Measurements from ENCODE around the gene ACKR3.

Gene ACKR3

GRCh38 chr2:236600158-236600557 lies 30.5 kb downstream of the ACKR3 start:
- H3K79me2 ChIP-seq (ENCODE audit: control insufficient read depth, insufficient read depth, low read length): no peaks in the 10 kb centered on the region
- no peak overlapping the region for H3K4ac ChIP-seq (ENCODE audit: low read depth, low read length)
- H3K27me3 ChIP-seq (ENCODE audit: insufficient read depth, low read length, poor library complexity): no peaks in the 10 kb centered on the region
- H2BK15ac ChIP-seq (replicated peaks; ENCODE audit: low read depth): no peak overlapping the region
- no peak overlapping the region for H3K4me2 ChIP-seq (ENCODE audit: low read length)
- H3K9ac ChIP-seq (ENCODE audit: low read length): no peak overlapping the region
- no peak overlapping the region for H3K23ac ChIP-seq (ENCODE audit: low read length)
- H2BK5ac ChIP-seq (ENCODE audit: low read length): no peak overlapping the region
- H2BK120ac ChIP-seq (ENCODE audit: low read depth, low read length): no peak overlapping the region
- no peaks in the 10 kb centered on the region for H3K36me3 ChIP-seq (ENCODE audit: control insufficient read depth, insufficient read depth, low read length)
- no peak overlapping the region for H3K56ac ChIP-seq (ENCODE audit: low read length)
- no CpG with 5 or more reads among the region's 7 CpGs for WGBS (ENCODE audit: extremely low coverage, insufficient coverage, low lambda C conversion rate)
- H4K8ac ChIP-seq (ENCODE audit: low read depth, low read length): no peak overlapping the region
- no peak overlapping the region for H3K18ac ChIP-seq (ENCODE audit: low read length)
- H3K27ac ChIP-seq (ENCODE audit: low read depth, low read length): no peak overlapping the region
- no peak overlapping the region for H3K4me3 ChIP-seq (ENCODE audit: low read length)
- no peak for DNase-seq
- H3K4me1 ChIP-seq (ENCODE audit: control insufficient read depth, low read depth, low read length): no peaks in the 10 kb centered on the region
- no peak overlapping the region for H4K5ac ChIP-seq (ENCODE audit: low read length)
- H3K79me1 ChIP-seq (ENCODE audit: low read length): no peaks in the 10 kb centered on the region
- no peak overlapping the region for H2AK5ac ChIP-seq (ENCODE audit: low read length)

- no peaks in the 10 kb centered on the region for H3K27me3 ChIP-seq (ENCODE audit: insufficient read depth, low read length, poor library complexity)
- no peaks in the 10 kb centered on the region for H3K79me1 ChIP-seq (ENCODE audit: low read length)
- H3K4me2 ChIP-seq (ENCODE audit: low read length): no peak overlapping the region
- WGBS (ENCODE audit: extremely low coverage, insufficient coverage, low lambda C conversion rate): no CpG with 5 or more reads among the region's 9 CpGs
- no peak overlapping the region for H4K8ac ChIP-seq (ENCODE audit: low read depth, low read length)
- H2BK120ac ChIP-seq (ENCODE audit: low read depth, low read length): no peak overlapping the region
- no peak overlapping the region for H3K27ac ChIP-seq (ENCODE audit: low read depth, low read length)
- H3K4me1 ChIP-seq (ENCODE audit: control insufficient read depth, low read depth, low read length): no peaks in the 10 kb centered on the region
- H3K4me3 ChIP-seq (ENCODE audit: low read length): no peak overlapping the region
- H3K18ac ChIP-seq (ENCODE audit: low read length): no peak overlapping the region
- no peaks in the 10 kb centered on the region for H3K79me2 ChIP-seq (ENCODE audit: control insufficient read depth, insufficient read depth, low read length)
- no peak overlapping the region for H3K9ac ChIP-seq (ENCODE audit: low read length)
- no peak overlapping the region for H3K56ac ChIP-seq (ENCODE audit: low read length)
- H2AK5ac ChIP-seq (ENCODE audit: low read length): no peak overlapping the region
- no peak overlapping the region for H2BK5ac ChIP-seq (ENCODE audit: low read length)
- no peak for DNase-seq
- H3K36me3 ChIP-seq (ENCODE audit: control insufficient read depth, insufficient read depth, low read length): no peaks in the 10 kb centered on the region
- H2BK15ac ChIP-seq (replicated peaks; ENCODE audit: low read depth): no peak overlapping the region
- no peak overlapping the region for H3K23ac ChIP-seq (ENCODE audit: low read length)
- H3K4ac ChIP-seq (ENCODE audit: low read depth, low read length): no peak overlapping the region
- no peak overlapping the region for H4K5ac ChIP-seq (ENCODE audit: low read length)
These were observed 31.3 kb downstream of the ACKR3 start for GRCh38 chr2:236600892-236601291.

DNA sequence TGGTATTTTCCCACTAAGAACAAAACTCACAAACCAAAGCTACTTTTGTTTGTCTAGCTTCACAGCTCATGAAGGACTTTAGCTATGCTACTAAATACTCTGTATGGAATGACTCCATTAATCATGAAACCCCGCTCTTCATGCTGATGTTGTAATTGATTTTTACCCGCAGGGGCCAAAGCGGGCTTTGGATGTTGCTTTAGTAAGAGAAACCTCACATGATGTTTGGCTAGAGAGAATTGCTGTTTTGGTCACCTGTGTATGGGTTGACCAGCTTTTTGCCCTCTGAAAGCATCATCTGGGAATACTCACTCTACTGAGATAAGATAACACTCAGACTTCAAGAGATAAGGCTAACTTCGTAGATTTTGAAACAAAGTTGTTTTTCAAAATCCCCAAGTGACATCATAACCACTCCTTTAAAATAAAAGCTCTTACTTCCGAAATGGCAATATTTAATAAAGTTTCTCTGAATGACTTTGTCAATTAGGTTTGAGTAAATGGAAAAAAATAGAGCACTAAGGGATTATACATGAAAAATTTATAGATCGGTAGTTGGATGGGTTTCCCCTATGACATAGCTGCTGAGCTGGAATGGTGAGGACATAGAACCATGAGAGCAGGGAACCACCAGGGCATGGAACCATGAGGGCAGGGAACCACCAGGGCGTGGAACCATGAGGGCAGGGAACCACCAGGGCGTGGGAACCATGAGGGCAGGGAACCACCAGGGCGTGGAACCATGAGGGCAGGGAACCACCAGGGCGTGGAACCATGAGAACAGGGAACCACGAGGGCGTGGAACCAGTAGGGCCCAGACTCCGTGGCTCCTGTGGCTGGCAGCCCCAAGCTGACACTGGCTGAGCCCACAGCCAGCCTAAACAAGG lies 31.9 kb downstream of the ACKR3 start:
- no peak overlapping the region for H2AK5ac ChIP-seq (ENCODE audit: low read length)
- H4K8ac ChIP-seq (ENCODE audit: low read depth, low read length): no peak overlapping the region
- no peak overlapping the region for H2BK15ac ChIP-seq (replicated peaks; ENCODE audit: low read depth)
- H4K5ac ChIP-seq (ENCODE audit: low read length): no peak overlapping the region
- no peak overlapping the region for H3K4ac ChIP-seq (ENCODE audit: low read depth, low read length)
- H3K79me2 ChIP-seq (ENCODE audit: control insufficient read depth, insufficient read depth, low read length): no peaks in the 10 kb centered on the region
- no peak overlapping the region for H2BK5ac ChIP-seq (ENCODE audit: low read length)
- H3K56ac ChIP-seq (ENCODE audit: low read length): no peak overlapping the region
- H2BK120ac ChIP-seq (ENCODE audit: low read depth, low read length): no peak overlapping the region
- H3K79me1 ChIP-seq (ENCODE audit: low read length): no peaks in the 10 kb centered on the region
- H3K9ac ChIP-seq (ENCODE audit: low read length): no peak overlapping the region
- H3K4me2 ChIP-seq (ENCODE audit: low read length): no peak overlapping the region
- no peaks in the 10 kb centered on the region for H3K4me1 ChIP-seq (ENCODE audit: control insufficient read depth, low read depth, low read length)
- H3K4me3 ChIP-seq (ENCODE audit: low read length): no peak overlapping the region
- H3K27ac ChIP-seq (ENCODE audit: low read depth, low read length): no peak overlapping the region
- peak; percentile 25 for DNase-seq
- no peak overlapping the region for H3K18ac ChIP-seq (ENCODE audit: low read length)
- WGBS (ENCODE audit: extremely low coverage, insufficient coverage, low lambda C conversion rate): 100% methylated on average over 1 of the region's 13 CpGs
- no peaks in the 10 kb centered on the region for H3K36me3 ChIP-seq (ENCODE audit: control insufficient read depth, insufficient read depth, low read length)
- no peaks in the 10 kb centered on the region for H3K27me3 ChIP-seq (ENCODE audit: insufficient read depth, low read length, poor library complexity)
- H3K23ac ChIP-seq (ENCODE audit: low read length): no peak overlapping the region

GRCh38 chr2:236602678-236603077 lies 33.1 kb downstream of the ACKR3 start:
- WGBS (ENCODE audit: extremely low coverage, insufficient coverage, low lambda C conversion rate): no CpG with 5 or more reads among the region's 4 CpGs
- Histone ChIP-seq H3K18ac (ENCODE audit: low read length) (no peak overlapping the region), H3K27me3 (ENCODE audit: insufficient read depth, low read length, poor library complexity) (no peaks in the 10 kb centered on the region), H2BK5ac (ENCODE audit: low read length) (no peak overlapping the region), H2AK5ac (ENCODE audit: low read length) (no peak overlapping the region), H3K79me2 (ENCODE audit: control insufficient read depth, insufficient read depth, low read length) (no peaks in the 10 kb centered on the region), H3K4me2 (ENCODE audit: low read length) (no peak overlapping the region), H3K9ac (ENCODE audit: low read length) (no peak overlapping the region), H3K23ac (ENCODE audit: low read length) (no peak overlapping the region), H3K4ac (ENCODE audit: low read depth, low read length) (no peak overlapping the region), H4K5ac (ENCODE audit: low read length) (no peak overlapping the region), H3K4me3 (ENCODE audit: low read length) (no peak overlapping the region), H3K27ac (ENCODE audit: low read depth, low read length) (no peak overlapping the region), H2BK15ac (replicated peaks; ENCODE audit: low read depth) (no peak overlapping the region), H3K79me1 (ENCODE audit: low read length) (no peaks in the 10 kb centered on the region), H3K36me3 (ENCODE audit: control insufficient read depth, insufficient read depth, low read length) (no peaks in the 10 kb centered on the region), H3K56ac (ENCODE audit: low read length) (no peak overlapping the region), H2BK120ac (ENCODE audit: low read depth, low read length) (no peak overlapping the region), H3K4me1 (ENCODE audit: control insufficient read depth, low read depth, low read length) (no peaks in the 10 kb centered on the region), H4K8ac (ENCODE audit: low read depth, low read length) (no peak overlapping the region)
- DNase-seq: no peak

- H3K27me3 ChIP-seq (ENCODE audit: insufficient read depth, low read length, poor library complexity): no peaks in the 10 kb centered on the region
- no peaks in the 10 kb centered on the region for H3K79me2 ChIP-seq (ENCODE audit: control insufficient read depth, insufficient read depth, low read length)
- WGBS (ENCODE audit: extremely low coverage, insufficient coverage, low lambda C conversion rate): no CpG with 5 or more reads among the region's 15 CpGs
- H3K18ac ChIP-seq (ENCODE audit: low read length): no peak overlapping the region
- H3K4me1 ChIP-seq (ENCODE audit: control insufficient read depth, low read depth, low read length): no peaks in the 10 kb centered on the region
- H3K36me3 ChIP-seq (ENCODE audit: control insufficient read depth, insufficient read depth, low read length): no peaks in the 10 kb centered on the region
- no peak overlapping the region for H3K4me2 ChIP-seq (ENCODE audit: low read length)
- H2AK5ac ChIP-seq (ENCODE audit: low read length): no peak overlapping the region
- no peak overlapping the region for H2BK120ac ChIP-seq (ENCODE audit: low read depth, low read length)
- no peak overlapping the region for H3K56ac ChIP-seq (ENCODE audit: low read length)
- no peak for DNase-seq
- no peaks in the 10 kb centered on the region for H3K79me1 ChIP-seq (ENCODE audit: low read length)
- H2BK5ac ChIP-seq (ENCODE audit: low read length): no peak overlapping the region
- H2BK15ac ChIP-seq (replicated peaks; ENCODE audit: low read depth): no peak overlapping the region
- H3K9ac ChIP-seq (ENCODE audit: low read length): no peak overlapping the region
- no peak overlapping the region for H3K27ac ChIP-seq (ENCODE audit: low read depth, low read length)
- no peak overlapping the region for H4K8ac ChIP-seq (ENCODE audit: low read depth, low read length)
- no peak overlapping the region for H3K23ac ChIP-seq (ENCODE audit: low read length)
- no peak overlapping the region for H3K4me3 ChIP-seq (ENCODE audit: low read length)
- no peak overlapping the region for H3K4ac ChIP-seq (ENCODE audit: low read depth, low read length)
- H4K5ac ChIP-seq (ENCODE audit: low read length): no peak overlapping the region
These were observed 33.9 kb downstream of the ACKR3 start for GRCh38 chr2:236603361-236604015.
